C4-2B (cell line): ENCODE measurements around the gene DXO.
"Not testable (repeated sequence)": the region's sequence is repeated elsewhere in the genome, so short reads cannot be mapped to it uniquely, and the experiment has no call there.

ENCODE experiments used
- CTCF ChIP-seq: fragments of 450-650 bp; conservative IDR thresholded peaks from 2 replicates; pipeline ENCODE4 v1.5.1; 2017; ENCODE audit warnings: mild to moderate bottlenecking
- ZFX ChIP-seq: fragments of 450-650 bp; IDR thresholded peaks from 2 replicates; pipeline ENCODE4 v1.6.1; 2017

- not testable (repeated sequence) for TF ChIP-seq CTCF, ZFX
Measured at GRCh38 chr6:32003301-32003700, 31.4 kb upstream of the DXO start.
